Central memory CD4-positive, alpha-beta T cell (primary cell): ENCODE data around the gene PTTG2.
A peak's percentile ranks its signal among the peaks of the same experiment; 100 is the strongest.
"Not testable (repeated sequence)": the region's sequence is repeated elsewhere in the genome, so short reads cannot be mapped to it uniquely, and the experiment has no call there.

Source experiments
- DNase-seq: peaks from one replicate; pipeline ENCODE4 v3.0.0; 2022
- total RNA-seq, 3 experiments: gene quantifications; one replicate each; lab custom pipeline; 2026; lab: John Stamatoyannopoulos, UW

Gene PTTG2
- 0 to 0.38 (median 0.04) reads per million in 3 experiments for total RNA-seq

DNA sequence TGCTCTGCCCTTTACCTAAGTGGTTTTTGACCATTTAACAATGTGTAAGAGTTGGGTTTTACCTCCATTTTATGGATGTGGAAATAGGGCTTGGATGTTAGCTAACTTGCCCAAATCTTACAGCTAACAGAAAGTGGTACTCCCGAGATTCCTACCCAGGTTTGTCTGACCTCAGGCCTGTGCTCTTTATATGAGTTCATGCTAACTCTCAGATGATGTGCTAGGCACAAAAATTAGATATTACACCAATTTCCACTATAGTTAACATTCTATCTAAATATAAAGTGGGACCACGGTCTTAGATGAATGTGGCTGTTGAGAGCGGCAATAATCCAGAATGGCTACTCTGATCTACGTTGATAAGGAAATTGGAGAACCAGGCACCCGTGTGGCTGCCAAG is at the start of gene PTTG2:
TSS of gene PTTG2 (plus strand) at position 301 of the 400 bp plus-strand sequence. CDS start at position 338, 37 bp downstream.
- DNase-seq = no peak

- no peak for DNase-seq
Measured at GRCh38 chr4:37914539-37914938, 45.7 kb upstream of the PTTG2 start.

GRCh38 chr4:37917388-37917787 is 42.8 kb upstream of the PTTG2 start:
- no peak for DNase-seq

- DNase-seq = no peak
Measured at GRCh38 chr4:37918653-37919052, 41.5 kb upstream of the PTTG2 start.

DNA sequence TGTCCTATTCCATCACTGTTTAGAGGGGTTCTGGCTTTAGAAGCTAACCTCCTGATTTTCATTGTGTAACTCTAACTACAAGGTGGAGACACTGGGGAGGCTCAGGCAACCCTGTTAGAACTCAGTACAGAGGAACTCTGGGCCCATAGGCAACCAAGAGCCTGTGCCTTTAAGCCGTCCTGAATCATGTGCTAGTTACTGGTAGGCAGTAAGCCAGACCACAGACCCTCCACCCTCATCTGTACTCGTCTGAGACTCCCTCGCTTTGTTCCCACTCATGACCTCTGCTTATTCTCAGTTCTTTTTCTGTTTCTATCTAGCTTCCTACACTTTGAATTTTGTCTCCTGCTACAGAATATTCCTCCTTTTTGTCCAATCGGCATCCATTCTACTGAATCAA is 37.9 kb upstream of the PTTG2 start:
- DNase-seq = no peak

DNA sequence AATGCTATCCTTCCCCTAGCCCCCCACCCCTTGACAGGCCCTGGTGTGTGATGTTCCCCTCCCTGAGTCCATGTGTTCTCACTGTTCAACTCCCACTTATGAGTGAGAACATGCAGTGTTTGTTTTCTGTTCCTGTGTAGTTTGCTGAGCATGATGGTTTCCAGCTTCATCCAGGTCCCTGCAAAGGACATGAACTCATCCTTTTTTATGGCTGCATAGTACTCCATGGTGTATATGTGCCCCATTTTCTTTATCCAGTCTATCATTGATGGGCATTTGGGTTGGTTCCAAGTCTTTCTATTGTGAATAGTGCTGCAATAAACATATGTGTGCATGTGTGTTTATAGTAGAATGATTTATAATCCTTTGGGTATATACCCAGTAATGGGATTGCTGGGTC is 37.1 kb upstream of the PTTG2 start:
- DNase-seq = not testable (repeated sequence)

GRCh38 chr4:37924946-37925345 is 35.3 kb upstream of the PTTG2 start:
- DNase-seq = no peak

- DNase-seq = no peak
Measured at GRCh38 chr4:37927434-37927833, 32.8 kb upstream of the PTTG2 start.

- DNase-seq = peak; percentile 32
Measured at GRCh38 chr4:37928426-37929416, 31.5 kb upstream of the PTTG2 start.

DNA sequence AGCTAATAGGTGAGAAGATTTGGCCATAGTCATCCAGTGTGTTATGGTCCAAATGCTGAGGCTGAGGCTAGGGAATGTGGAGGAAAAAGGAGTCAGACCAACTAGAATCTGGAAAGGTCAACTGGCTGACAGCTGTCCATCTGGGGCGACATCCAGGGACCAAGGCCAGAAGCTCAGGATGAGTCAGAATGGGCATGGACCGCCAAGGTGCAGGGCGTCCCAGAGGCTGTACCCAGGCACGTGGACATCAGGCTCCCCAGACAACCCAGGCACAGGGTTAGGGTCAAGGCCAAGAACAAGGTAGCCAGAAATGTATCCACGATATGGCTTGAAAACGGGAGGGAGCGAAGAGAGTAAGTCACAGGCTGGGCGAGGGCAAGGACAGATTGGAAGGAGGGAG is 26.1 kb upstream of the PTTG2 start:
- no peak for DNase-seq

- no peak for DNase-seq
Measured at GRCh38 chr4:37934609-37935008, 25.6 kb upstream of the PTTG2 start.

DNA sequence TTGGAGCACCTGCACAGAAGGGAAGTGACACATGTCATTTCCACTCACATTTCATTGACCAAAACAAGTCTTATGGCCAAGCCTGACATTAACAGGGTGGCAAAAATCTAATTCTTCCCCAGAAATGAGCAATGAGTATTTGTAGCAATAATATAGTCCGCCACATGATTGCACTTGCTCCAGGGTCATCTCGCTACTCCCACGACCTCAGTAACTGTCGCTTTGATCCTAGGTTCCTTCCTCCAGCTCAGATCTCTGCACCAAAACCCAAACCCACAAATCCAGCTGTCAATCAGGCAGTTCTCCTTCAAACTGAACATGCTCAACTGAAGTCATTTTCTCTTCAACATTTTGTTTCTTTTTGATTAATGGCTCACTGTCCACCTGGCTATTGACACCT is 25.2 kb upstream of the PTTG2 start:
- no peak for DNase-seq

GRCh38 chr4:37936889-37937498 is 23.2 kb upstream of the PTTG2 start:
- no peak for DNase-seq

DNA sequence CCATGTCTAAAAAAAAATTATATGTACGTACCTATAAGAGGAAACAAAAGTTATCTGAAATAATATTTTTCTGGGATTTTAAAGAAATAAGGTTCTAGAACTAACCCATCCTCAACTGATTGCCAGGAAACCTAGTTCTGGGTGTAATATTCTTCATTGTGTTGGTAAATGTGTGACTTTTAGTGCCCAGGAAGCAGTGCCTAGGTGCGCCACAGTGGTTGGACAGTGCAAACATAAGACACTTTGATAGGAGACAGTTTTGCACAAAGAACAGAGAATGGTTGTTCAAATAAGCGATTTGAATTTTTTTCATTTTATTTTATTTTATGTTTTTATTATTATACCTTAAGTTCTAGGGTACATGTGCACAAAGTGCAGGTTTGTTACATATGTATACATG is 22.0 kb upstream of the PTTG2 start:
- DNase-seq = no peak

- DNase-seq = no peak
Measured at GRCh38 chr4:37946503-37947179, 13.6 kb upstream of the PTTG2 start.

DNA sequence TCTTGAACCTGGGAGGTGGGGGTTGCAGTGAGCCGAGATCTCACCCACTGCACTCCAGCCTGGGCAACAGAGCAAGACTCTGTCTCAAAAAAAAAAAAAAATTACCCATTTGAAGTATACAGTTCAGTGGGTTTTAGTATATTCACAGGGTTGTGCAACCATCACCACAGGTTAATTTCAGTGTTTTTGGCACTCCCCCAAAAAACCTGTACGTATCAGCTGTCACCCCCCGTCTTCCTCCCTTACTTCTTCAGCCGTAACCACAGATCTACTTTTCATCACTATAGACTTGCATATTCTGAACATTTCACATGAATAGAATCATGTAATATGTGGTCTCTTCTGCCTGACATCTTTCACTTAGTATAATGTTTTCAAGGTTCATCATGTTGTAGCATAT is 11.7 kb upstream of the PTTG2 start:
- no peak for DNase-seq

DNA sequence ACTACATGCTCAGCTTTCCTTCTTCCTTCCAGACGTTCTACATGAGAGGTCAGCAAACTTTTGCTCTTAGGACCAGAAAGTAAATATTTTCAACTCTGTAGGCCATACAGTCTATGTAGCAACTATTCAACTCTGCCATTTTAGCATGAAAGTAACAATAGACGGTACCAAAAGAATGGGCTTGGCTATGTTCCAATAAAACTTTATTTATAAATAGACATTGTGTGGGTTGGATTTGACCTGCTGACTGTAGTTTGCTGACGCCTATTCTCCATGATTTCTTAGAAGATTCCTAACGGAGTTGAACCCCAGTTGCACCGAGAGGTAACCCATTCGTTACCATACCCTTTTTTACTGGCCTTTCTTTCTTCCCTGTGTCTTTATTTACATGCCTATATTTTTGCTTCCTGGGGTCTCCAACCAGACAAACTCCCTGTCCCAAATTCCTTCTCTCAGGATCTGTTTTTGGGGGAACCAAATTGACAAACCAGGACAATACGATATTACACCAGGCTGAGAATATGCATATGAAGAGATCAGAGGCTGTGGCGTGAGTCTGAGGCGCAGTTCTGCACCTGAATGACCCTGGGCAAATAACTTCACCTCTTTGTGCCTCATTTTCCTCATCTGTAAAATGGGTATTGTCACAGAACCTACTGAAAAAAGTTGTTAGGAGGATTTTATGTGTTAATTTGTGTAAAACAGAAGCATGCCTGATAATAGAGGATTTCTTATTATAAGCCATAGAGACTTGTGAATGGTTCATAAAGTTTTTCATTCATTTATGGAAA is 10.4 kb upstream of the PTTG2 start:
- DNase-seq = no peak

DNA sequence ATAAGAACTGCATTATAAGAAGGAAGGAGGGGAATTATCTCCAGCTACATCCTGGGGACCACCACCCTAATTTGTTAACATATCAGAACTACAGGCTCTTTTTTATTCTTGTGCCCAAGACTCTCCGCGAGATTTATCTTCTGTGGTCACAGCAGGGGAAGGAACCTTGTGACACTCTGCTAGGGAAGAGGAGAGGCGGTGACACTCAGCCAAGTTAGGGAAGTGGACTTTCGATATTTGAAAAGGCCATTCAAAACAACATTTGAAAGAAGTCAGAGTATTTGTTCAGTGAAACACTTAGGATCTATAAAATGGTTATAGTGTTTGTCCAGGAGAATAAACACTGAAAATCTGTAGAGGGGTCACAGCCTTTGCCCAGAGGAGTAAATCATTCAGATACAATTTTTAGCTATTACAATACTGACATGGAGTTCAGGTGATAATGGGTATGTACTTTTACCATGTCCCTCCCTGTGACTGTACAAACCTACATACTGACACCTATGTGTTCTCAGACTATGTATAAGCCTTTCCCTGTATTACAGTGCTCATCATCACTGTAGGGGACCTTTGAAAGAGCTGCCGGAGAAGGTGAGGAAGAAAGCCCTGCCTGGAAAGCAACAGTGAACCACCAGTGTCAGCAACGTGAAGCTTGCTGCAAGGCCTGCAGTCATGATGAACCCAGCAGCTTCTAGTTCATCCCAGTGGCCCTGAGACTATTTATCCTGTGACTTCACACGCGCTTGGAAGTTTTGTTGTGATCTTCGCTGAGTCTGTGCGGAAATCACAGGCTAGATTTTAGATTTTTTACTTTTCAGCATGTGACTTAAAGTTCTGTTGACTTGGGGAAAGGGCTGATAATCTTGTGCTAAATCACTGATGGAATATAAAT is 8.5 kb upstream of the PTTG2 start:
- no peak for DNase-seq

GRCh38 chr4:37953156-37953555 is 7.0 kb upstream of the PTTG2 start:
- DNase-seq = no peak

DNA sequence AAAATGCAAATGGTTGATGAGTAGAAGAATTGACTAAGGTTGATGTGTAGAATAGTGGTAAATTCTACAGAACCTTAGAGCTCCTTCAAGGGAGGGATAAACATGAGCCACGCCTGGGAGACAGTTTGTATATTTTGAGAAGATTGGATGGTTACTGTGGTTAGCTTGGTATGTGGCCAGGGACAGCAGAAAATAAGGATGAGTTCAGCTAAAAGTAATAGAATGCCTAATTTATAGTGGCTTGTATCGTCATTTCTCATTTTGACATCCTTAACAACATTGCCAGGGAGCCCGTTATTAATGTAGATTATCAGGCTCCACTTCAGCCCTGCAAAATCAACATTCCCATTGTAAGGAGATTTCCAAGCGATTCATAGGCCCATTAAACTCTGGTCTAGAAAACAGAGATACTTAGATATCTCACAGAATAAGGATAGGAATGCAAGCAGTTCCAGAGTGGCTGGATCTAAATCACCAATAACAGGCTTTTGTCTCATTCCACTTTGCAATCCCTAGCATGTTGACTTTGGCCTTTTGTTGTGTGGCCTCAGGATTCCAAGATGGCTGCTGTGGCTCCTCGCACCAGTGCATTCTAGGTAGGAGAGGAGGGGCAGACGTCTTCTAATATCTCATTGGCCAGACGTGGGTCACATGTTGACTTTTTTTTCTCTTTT is 6.4 kb upstream of the PTTG2 start:
- DNase-seq = no peak

GRCh38 chr4:37956941-37957340 is 3.3 kb upstream of the PTTG2 start:
- DNase-seq = no peak
